H1 (cell line): ENCODE data around the gene DFFB.

Experiments
- ATF3 ChIP-seq: IDR thresholded peaks from 2 replicates; pipeline ENCODE4 v1.6.1; 2011; ENCODE audit warnings: low read depth, mild to moderate bottlenecking, low read length; ENCODE audit not compliant: insufficient read depth
- EP300 ChIP-seq, 2 experiments: IDR thresholded peaks; 1 replicate in 1 of 2; 2 replicates in 1 of 2; pipeline ENCODE4 v1.6.1; 2011 to 2012; ENCODE audit warnings: low read depth in 2 of 2, low read length in 2 of 2, mild to moderate bottlenecking in 2 of 2, borderline replicate concordance in 1 of 2, inconsistent platforms in 1 of 2, moderate library complexity in 1 of 2
- EZH2 ChIP-seq: fragments of 200-600 bp; sonication (generic); IDR thresholded peaks from 2 replicates; pipeline ENCODE4 v1.7.1; 2012; ENCODE audit warnings: low read depth, mild to moderate bottlenecking, moderate library complexity, low read length, inconsistent platforms; ENCODE audit not compliant: severe bottlenecking
- FOSL1 ChIP-seq: IDR thresholded peaks from 2 replicates; pipeline ENCODE4 v1.6.1; 2011; ENCODE audit warnings: mild to moderate bottlenecking, low read depth, low read length, moderate library complexity; ENCODE audit not compliant: insufficient read depth
- HDAC2 ChIP-seq, 2 experiments: fragments of 300-600 bp in 1 of 2; sonication (generic) in 1 of 2; IDR thresholded peaks; 2 replicates each; pipeline ENCODE4 v1.6.1; 2011 to 2012; ENCODE audit warnings: low read depth in 2 of 2, low read length in 2 of 2, mild to moderate bottlenecking in 2 of 2, moderate library complexity in 2 of 2, borderline replicate concordance in 1 of 2, inconsistent platforms in 1 of 2
- MAX ChIP-seq: IDR thresholded peaks from 2 replicates; pipeline ENCODE4 v1.6.1; 2012; ENCODE audit warnings: inconsistent platforms
- POLR2A ChIP-seq, 2 experiments: IDR thresholded peaks; 1 replicate in 1 of 2; 2 replicates in 1 of 2; pipeline ENCODE4 v1.6.1; 2011; ENCODE audit warnings: low read depth in 2 of 2, low read length in 2 of 2, mild to moderate bottlenecking in 2 of 2; ENCODE audit errors: control extremely low read depth in 1 of 2
- RBBP5 ChIP-seq: IDR thresholded peaks from 2 replicates; pipeline ENCODE4 v1.7.1; 2012; ENCODE audit warnings: low read depth, mild to moderate bottlenecking, inconsistent platforms, low read length, moderate library complexity, borderline replicate concordance
- SRF ChIP-seq: IDR thresholded peaks from 2 replicates; pipeline ENCODE4 v1.6.1; 2011; ENCODE audit warnings: mild to moderate bottlenecking, low read depth, low read length, moderate library complexity
- TBP ChIP-seq: IDR thresholded peaks from 2 replicates; pipeline ENCODE4 v1.6.1; 2011; ENCODE audit warnings: low read depth, low read length, improper control_type of control experiment
- TCF12 ChIP-seq: IDR thresholded peaks from 2 replicates; pipeline ENCODE4 v1.6.1; 2011; ENCODE audit warnings: low read depth, mild to moderate bottlenecking, low read length
- TEAD4 ChIP-seq: IDR thresholded peaks from 2 replicates; pipeline ENCODE4 v1.6.1; 2012; ENCODE audit warnings: low read depth, low read length, inconsistent platforms, mixed read lengths
- USF2 ChIP-seq: IDR thresholded peaks from 2 replicates; pipeline ENCODE4 v1.6.1; 2011; ENCODE audit warnings: low read length, improper control_type of control experiment
- TF ChIP-seq, protein P1 (sequence below), 3 experiments: IDR thresholded peaks; 1 replicate in 2 of 3; 2 replicates in 1 of 3; pipeline versions ENCODE4 v1.5.1 to v1.6.1; 2011; ENCODE audit warnings: low read length in 3 of 3, mild to moderate bottlenecking in 3 of 3, inconsistent platforms in 2 of 3, low read depth in 1 of 3, moderate library complexity in 1 of 3; ENCODE audit not compliant: insufficient read depth in 1 of 3; ENCODE audit errors: control extremely low read depth in 1 of 3

GRCh38 chr1:3857791-3858129 lies 484 bp downstream of the DFFB start:
- no peak for TF ChIP-seq ATF3
- TF ChIP-seq, protein P1, sequence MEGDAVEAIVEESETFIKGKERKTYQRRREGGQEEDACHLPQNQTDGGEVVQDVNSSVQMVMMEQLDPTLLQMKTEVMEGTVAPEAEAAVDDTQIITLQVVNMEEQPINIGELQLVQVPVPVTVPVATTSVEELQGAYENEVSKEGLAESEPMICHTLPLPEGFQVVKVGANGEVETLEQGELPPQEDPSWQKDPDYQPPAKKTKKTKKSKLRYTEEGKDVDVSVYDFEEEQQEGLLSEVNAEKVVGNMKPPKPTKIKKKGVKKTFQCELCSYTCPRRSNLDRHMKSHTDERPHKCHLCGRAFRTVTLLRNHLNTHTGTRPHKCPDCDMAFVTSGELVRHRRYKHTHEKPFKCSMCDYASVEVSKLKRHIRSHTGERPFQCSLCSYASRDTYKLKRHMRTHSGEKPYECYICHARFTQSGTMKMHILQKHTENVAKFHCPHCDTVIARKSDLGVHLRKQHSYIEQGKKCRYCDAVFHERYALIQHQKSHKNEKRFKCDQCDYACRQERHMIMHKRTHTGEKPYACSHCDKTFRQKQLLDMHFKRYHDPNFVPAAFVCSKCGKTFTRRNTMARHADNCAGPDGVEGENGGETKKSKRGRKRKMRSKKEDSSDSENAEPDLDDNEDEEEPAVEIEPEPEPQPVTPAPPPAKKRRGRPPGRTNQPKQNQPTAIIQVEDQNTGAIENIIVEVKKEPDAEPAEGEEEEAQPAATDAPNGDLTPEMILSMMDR (IDR thresholded peaks at IDR 0.05; ENCODE audit: control extremely low read depth in 1 of 3, insufficient read depth in 1 of 3, low read depth in 1 of 3, low read length in 3 of 3) = no peak
- no peak for TF ChIP-seq RBBP5
- no peak for TF ChIP-seq EZH2
- no peak for TF ChIP-seq FOSL1
- no peak for TF ChIP-seq POLR2A (IDR thresholded peaks at IDR 0.05; ENCODE audit: control extremely low read depth in 1 of 2, low read depth in 2 of 2, low read length in 2 of 2)
- TF ChIP-seq EP300 (IDR thresholded peaks at IDR 0.05; ENCODE audit: borderline replicate concordance in 1 of 2, low read depth in 2 of 2, low read length in 2 of 2) = no peak
- TF ChIP-seq MAX = no peak
- TF ChIP-seq SRF = no peak
- TF ChIP-seq HDAC2 (IDR thresholded peaks at IDR 0.05; ENCODE audit: borderline replicate concordance in 1 of 2, low read depth in 2 of 2, low read length in 2 of 2) = no peak
- no peak for TF ChIP-seq USF2
- no peak for TF ChIP-seq TBP
- TF ChIP-seq TEAD4 = no peak
- TF ChIP-seq TCF12 = no peak
